Skin of body (tissue), 2 donors: ENCODE measurements around the gene PRAMEF18. TPM values are rescaled to one million over a fixed set of nuclear protein-coding genes. Genes with fewer than 3 reads are reported as not detected.
"Not testable (repeated sequence)": the region's sequence is repeated elsewhere in the genome, so short reads cannot be mapped to it uniquely, and the experiment has no call there.

Experiments used
- DNase-seq: peaks from one replicate; lab custom pipeline; 2025; lab: John Stamatoyannopoulos, UW
- total RNA-seq: library from RNA; depleted of rRNA; stranded (reverse); fragments of >200 nt; gene quantifications from one replicate; pipeline ENCODE4 v1.2.3, GENCODE V29; 2014

PRAMEF18 gene
- total RNA-seq, 1 donor from 2014 or later, result not detected

GRCh38 chr1:13208712-13209111 is 17.2 kb downstream of the PRAMEF18 start:
- not testable (repeated sequence) for DNase-seq

GRCh38 chr1:13201309-13201708 is 24.6 kb downstream of the PRAMEF18 start, which contains the start of gene PRAMEF13:
Gene PRAMEF13, minus strand, starts transcription at chr1:13201409. Its CDS starts 1,820 bp downstream, at chr1:13199589.
- not testable (repeated sequence) for DNase-seq

Other genes with a start within 250 kb of the PRAMEF18 start
- gene PRAMEF27, start 169.6 kb downstream of the PRAMEF18 start, total RNA-seq, result not detected
- not detected for gene HNRNPCL3, start 165.4 kb downstream of the PRAMEF18 start, total RNA-seq
- gene PRAMEF25, start 155.4 kb downstream of the PRAMEF18 start, total RNA-seq, result not detected
- not detected for gene HNRNPCL2, start 109.3 kb downstream of the PRAMEF18 start, total RNA-seq
- gene PRAMEF26, start 70.1 kb downstream of the PRAMEF18 start, total RNA-seq, result not detected
- not detected for gene HNRNPCL4, start 60.5 kb downstream of the PRAMEF18 start, total RNA-seq
- gene PRAMEF9, start 54.3 kb downstream of the PRAMEF18 start, total RNA-seq, result not detected
- not detected for gene PRAMEF13, start 24.7 kb downstream of the PRAMEF18 start, total RNA-seq
- gene PRAMEF5, start 28.0 kb upstream of the PRAMEF18 start, total RNA-seq, result not detected
- gene PRAMEF8, start 59.0 kb upstream of the PRAMEF18 start, total RNA-seq, result not detected
- gene PRAMEF33, start 77.4 kb upstream of the PRAMEF18 start, total RNA-seq, result not detected
- gene PRAMEF15, start 89.4 kb upstream of the PRAMEF18 start, total RNA-seq, result not detected
- not detected for gene PRAMEF14, start 121.0 kb upstream of the PRAMEF18 start, total RNA-seq
- gene PRAMEF19, start 145.8 kb upstream of the PRAMEF18 start, total RNA-seq, result not detected
- gene PRAMEF17, start 163.5 kb upstream of the PRAMEF18 start, total RNA-seq, result not detected
- gene PRAMEF20, start 184.3 kb upstream of the PRAMEF18 start, total RNA-seq, result not detected